Right forelimb (tissue), 1 donor: ENCODE data around the gene BTF3.
"Not testable (repeated sequence)": the region's sequence is repeated elsewhere in the genome, so short reads cannot be mapped to it uniquely, and the experiment has no call there.

ENCODE experiments used
- DNase-seq: peaks from one replicate; pipeline ENCODE4 v3.0.0-alpha.2; 2018

Gene BTF3

DNA sequence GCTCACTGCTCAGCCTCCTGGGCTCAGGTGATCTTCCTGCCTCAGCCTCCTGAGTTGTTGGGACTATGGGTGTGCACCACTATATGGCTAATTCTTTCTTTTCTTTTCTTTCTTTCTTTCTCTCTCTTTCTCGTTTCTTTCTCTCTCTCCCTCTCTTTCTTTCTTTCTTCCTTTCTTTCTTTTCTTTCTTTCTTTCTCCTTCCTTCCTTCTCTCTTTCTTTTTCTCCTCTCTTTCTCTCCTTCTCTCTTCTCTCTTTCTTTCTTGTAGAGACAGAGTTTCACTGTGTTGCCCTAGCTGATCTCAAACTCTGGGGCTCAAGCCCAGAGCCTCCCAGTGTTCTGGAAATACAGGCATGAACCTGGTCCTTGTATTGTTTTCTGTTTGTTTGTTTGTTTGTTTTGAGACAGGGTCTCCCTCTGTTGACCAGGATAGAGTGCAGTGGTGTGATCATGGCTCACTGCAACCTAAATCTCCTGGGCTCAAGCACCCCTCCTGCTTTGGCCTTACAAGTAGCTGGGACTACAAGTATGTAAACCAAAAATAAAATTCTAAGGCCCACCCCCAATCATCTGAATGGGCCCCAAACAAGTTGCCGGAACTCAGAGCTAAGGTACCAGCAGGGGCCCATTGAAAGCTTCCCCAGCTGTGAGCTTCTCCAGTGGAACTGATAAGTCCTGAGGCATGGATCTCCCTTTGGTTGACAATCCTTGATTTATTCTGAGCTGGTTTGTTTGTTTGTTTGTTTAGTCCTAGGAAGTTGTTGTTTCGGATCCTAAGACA, 11.9 kb upstream of the BTF3 start:
- no peak for DNase-seq

DNA sequence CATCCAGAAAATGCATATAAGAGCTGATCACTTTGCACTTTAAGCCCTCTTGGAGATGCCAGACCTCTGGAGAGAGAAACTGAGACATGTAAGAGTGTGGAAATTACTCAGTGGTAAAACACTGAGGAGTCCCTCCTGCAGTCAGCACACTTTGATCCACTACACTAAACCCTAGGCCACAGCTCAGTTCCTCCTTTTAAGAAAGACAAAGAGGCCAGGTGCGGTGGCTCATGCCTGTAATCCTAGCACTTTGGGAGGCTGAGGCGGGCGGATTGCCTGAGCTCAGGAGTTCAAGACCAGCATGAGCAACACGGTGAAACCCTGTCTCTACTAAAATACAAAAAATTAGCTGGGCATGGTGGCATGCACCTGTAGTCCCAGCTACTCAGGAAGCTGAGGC, 11.0 kb upstream of the BTF3 start:
- not testable (repeated sequence) for DNase-seq

DNA sequence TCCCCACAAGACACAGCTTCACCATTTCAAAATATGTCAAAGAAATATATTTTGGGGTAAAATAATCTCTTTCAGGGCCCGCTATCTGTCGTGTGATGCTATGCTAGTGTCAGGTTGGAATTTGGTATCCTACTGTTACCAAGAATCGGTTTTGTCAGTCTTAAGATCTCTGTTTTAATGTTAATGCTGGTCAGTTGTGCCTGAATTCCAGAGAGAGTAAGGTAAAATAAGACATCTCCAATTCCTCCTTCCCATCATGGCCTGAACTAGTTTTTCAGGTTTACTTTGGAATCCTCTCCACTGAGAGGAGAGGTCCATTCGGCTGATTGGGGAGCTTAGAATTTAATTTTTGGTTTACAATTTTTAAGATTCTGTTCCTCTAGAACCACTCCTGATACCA, 10.4 kb upstream of the BTF3 start:
- DNase-seq, result no peak

DNA sequence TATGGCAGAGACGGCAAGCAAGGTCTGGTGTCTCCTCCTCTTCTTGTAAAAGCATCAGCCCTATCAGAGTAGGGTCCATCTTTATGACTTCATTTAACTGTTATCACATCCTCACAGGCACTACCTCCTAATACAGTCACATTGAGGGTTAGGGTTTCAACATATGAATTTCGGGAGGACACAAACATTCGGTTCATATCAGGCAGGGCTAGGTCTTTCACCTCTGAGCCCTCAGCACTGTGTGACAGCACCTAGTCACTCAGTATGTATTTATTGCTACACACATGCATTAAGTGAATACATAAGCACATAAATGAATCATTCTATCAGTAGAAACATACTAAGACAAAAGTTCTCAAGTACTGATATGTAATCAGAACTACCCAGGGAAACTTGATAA, 9.4 kb upstream of the BTF3 start:
- DNase-seq, result no peak

DNA sequence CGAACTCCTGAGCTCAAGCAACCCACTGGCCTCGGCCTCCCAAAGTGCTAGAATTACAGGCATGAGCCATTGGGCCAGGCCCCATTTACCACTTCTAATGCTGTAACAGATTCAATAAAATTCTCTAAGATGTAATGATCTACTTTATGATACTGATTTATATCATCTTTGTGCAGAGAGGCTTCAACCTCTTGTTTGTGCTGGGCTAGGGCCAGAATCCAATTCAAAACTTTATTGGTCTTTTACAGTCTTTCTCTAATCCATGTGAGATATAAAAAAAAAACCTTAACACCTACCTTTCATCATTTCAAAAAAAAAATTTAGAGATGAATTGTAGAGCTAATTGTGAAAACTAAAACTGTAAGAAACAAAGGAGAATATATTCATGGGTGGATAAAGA, 8.2 kb upstream of the BTF3 start:
- no peak for DNase-seq

DNA sequence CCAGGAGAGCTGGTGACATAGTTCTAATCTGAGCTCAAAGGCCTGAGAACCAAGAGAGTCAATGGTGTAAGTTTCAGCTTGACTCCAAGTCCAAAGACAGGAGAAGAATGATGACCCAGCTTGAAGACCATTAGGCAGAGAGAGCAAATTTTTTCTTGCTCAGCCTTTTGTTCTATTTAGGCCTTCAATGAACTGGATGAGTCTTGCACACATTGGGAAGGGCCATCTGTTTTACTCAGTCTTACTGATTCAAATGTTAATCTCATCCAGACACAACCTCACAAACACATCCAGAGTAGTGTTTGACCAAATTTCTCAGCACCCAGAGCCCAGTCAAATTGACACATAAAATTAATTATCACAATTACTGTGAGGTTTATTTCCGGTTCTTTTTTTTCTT, 7.1 kb upstream of the BTF3 start:
- DNase-seq, result no peak

DNA sequence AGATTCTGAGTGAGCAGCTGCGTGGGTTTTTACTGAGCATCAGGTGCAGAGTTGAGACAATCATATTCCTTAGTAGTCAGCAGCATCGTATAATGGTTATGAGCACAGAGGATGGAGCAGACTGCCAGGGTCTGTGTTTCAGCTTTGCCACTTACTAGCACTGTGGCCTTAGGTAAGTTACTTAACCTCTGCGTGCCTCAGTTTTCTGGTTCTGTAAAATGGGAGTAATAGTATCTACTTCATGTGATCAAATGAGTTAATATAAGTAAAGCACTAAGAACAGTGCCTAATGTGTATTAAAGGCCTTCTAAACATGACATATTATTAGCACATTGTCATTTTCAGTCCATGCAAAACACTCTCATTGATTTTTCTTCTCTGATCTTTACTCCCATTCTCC, 4.8 kb upstream of the BTF3 start:
- DNase-seq, result no peak

GRCh38 chr5:73494721-73495120, 3.5 kb upstream of the BTF3 start:
- no peak for DNase-seq

GRCh38 chr5:73495772-73496335, 2.4 kb upstream of the BTF3 start:
- DNase-seq, result no peak

DNA sequence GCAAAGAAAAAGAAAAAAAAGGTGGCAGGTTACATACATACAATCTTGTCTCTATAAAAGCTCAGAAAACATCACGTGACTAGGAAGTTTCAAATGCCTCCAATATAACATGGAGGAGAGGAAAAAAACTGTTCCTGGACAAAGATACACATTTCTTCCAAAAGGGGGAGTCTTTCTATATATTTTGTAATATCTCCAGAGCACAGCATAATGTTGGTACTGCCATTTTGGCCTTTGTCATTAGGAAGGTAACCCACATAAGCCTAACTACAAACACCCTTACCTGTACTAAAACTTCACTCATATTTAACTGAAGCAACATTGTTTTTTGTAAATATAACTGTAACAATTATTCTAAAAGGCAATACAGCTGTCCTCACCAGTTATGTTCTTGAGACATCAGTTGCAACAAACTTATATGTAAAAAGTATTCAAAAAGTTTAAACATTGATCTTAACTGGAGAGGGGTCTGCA, 1.2 kb upstream of the BTF3 start:
- no peak for DNase-seq

DNA sequence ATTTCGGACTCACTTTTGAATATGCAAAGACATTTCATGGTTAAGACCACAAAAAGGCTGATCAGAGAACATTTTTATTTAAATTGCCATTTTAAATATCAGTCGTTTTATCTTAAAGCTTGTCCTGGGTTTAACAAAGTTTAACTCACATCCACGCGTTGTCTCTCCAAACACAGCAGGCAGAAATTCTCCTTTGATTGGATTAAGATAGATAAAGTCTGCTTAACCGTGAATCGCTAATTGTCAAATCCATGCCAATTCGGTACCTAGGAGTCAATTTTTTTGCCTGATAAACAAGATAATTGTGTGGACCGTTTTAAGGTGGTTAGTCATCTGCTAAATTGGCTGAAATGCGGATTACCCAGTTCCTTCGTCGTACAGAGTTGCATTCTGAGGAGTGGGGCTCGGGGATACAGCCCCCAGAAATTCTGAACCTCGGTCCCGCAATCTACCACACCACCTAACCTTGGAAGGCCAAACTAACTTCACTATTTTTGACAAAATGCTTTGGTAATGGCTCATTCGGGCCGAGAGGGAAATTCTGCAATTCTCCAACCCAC, 665 bp upstream of the BTF3 start:
- DNase-seq, result no peak

DNA sequence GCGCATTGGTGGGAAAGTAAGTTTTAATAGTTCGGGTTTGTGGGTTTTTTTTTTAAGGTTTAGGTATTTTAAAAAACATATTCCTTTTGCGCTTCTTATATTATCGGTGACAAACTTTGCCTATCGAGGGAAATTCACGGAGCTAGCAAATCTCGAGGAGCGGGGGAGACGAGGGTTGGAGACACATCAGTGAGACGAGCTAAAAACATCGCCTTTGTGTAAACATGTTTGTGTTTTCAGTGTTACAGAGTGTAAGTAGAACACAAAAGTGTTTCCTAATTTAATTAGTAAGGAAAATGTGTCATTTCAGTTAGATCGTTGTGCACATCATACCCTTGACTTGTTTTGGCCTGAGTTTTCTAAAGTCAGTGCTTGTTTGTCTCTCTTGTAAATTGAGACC, 945 bp downstream of the BTF3 start:
- DNase-seq, result no peak

- no peak for DNase-seq
These were observed 1.5 kb downstream of the BTF3 start for GRCh38 chr5:73499756-73500155.

DNA sequence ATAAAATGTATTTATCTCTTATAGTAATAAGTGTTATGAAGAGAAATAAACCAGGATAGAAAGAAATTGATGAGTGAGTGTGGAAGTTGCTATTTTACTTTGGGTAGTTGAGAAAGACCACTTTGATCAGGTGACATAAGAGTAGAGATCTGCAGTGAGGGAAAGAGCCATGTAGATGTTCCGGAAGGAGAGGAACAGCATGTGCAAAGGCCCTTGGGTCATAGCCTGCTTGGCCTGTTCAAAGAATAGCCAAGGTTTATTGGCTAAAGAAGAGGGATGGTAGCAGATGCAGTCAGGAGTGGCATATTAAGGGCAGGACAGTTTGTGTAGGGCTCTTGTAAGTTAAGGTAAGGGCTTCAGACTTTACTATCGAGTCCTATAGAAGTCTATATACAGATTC, 3.2 kb downstream of the BTF3 start:
- no peak for DNase-seq

- no peak for DNase-seq
These were observed 8.3 kb downstream of the BTF3 start for GRCh38 chr5:73506459-73506955.

GRCh38 chr5:73507062-73507461, 8.8 kb downstream of the BTF3 start:
- no peak for DNase-seq

- DNase-seq, result not testable (repeated sequence)
These were observed 10.3 kb downstream of the BTF3 start for GRCh38 chr5:73508521-73508920.

GRCh38 chr5:73513996-73514395, 15.8 kb downstream of the BTF3 start:
- DNase-seq, result no peak

- DNase-seq, result no peak
These were observed 16.2 kb downstream of the BTF3 start for GRCh38 chr5:73514418-73514817.

- no peak for DNase-seq
These were observed 17.0 kb downstream of the BTF3 start for GRCh38 chr5:73515232-73515631.

DNA sequence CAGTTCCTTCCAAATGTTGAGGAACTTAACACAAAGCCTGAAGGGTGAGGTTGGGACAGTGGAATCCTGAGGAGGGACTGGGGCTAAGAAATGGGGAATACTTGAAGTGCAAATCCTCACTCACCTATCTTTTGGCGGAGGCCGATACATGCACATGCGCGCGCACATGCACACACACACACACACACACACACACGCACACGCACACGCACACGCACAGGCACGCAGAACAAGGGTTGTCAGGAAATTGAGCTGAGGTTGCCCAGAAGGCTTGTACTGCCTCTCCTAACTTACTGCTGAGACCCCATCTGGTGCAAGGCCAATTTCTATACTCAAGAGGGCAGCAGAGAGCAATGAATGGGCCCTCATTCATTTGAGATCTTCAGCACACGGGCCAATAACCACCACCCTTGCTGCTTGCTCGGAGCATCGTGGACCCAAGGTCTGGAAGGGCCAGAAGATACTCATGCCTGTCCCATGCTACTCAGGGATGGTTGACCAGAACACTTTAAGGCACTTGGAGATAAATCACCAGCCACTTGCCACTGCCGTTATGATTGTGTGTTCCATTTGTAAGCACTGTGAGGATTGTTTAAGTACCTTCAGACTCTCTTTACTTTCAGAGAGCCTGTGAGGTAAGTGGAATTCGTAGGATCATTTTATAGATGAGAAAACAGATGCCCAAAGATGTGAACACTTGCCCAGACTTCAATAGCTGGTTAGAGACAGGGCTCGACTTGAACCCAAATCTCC, 21.5 kb downstream of the BTF3 start:
- DNase-seq, result peak; percentile 70

DNA sequence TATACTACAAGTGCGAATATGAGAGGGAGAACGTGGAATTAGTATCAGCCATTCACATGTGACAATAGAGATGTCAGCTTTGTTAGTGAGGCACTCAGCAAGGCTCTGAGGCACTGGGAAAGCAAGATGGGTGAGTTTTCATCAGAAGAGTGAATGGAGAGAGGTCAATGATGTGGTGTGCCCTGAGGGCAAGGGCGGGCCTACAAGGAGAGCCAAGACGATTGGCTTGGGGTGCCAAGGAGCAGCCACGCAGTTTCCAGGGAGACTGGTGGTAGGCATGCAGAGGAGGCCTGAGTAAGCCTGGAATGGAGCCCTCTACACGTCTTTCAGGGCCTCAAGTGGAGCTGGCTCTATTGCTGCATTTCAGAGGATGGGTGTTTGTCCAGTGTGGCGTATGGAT, 24.7 kb downstream of the BTF3 start:
- DNase-seq, result no peak

DNA sequence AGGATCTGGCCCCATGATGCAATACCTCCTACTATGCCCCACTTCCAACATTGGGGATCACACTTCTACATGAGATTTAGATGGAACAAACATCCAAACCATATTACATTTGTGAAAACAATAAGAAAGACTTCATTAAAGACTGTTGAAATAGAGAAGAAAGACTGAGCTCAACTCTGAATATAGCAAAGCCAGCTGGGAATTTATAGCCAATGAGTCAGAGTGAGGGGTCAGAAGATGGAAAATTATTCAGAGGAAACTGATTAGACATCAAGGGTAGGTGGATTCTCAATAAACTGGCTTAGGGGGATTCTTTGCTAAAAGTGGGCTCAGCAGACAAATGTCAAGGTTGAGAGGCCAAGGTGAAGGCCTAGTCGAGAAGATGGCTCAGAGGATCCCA, 25.6 kb downstream of the BTF3 start:
- no peak for DNase-seq
